HG03575 (cell line): ENCODE measurements around the gene TMEM212.

ENCODE experiments used
- ATAC-seq: cut with Tn5 transposase; IDR thresholded peaks from one replicate; pipeline ENCODE4 v1.9.1; 2021; ENCODE audit not compliant: unreplicated experiment, insufficient number of reproducible peaks, low FRiP score; ENCODE audit errors: extremely low read depth

The TMEM212 gene

GRCh38 chr3:171906951-171907676 lies 64.0 kb downstream of the TMEM212 start:
- no peak for ATAC-seq

- no peak for ATAC-seq
Observed at GRCh38 chr3:171907761-171908160, 64.6 kb downstream of the TMEM212 start.

DNA sequence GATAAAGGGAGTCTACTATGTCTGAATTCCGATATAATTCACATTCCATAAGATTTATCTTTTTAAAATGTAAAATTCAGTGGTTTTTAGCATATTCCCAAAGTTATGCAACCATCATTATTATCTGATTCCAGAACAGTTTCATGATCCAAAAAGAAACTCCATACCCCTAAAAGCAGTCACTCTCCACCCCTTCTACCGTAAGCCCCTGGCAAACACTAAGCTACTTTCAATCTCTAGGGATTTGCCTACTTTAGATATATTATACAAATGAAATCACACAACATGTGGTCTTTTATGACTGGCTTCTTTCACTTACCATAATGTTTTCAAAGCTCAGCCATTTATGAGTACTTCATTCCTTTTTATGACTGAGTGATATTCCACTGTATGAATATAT lies 65.6 kb downstream of the TMEM212 start:
- ATAC-seq: no peak
